Choroid plexus epithelial cell (primary cell): Measurements from ENCODE around the gene H1-8.

ENCODE experiments used
- DNase-seq: peaks from one replicate; pipeline ENCODE4 v3.0.0-alpha.2; 2010; ENCODE audit warnings: low read depth
- H3K4me3 ChIP-seq: 2 replicates; pipeline ENCODE4 v1.5.1; 2011; ENCODE audit warnings: low read depth, mild to moderate bottlenecking, control low read depth, low read length, moderate library complexity
- TF ChIP-seq, protein P1 (sequence below): conservative IDR thresholded peaks from 2 replicates; pipeline ENCODE4 v1.5.1; 2011; ENCODE audit warnings: low read depth, mild to moderate bottlenecking, control low read depth, inconsistent platforms, low read length, moderate library complexity

The H1-8 gene

DNA sequence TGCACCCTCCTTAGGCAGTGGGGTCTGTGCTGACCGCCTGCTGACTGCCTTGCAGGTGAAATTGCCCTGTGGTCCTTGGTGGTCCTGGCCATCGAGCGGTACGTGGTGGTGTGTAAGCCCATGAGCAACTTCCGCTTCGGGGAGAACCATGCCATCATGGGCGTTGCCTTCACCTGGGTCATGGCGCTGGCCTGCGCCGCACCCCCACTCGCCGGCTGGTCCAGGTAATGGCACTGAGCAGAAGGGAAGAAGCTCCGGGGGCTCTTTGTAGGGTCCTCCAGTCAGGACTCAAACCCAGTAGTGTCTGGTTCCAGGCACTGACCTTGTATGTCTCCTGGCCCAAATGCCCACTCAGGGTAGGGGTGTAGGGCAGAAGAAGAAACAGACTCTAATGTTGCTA lies 12.2 kb upstream of the H1-8 start:
- no peak overlapping the region for H3K4me3 ChIP-seq
- DNase-seq, result no peak
- TF ChIP-seq, protein P1, sequence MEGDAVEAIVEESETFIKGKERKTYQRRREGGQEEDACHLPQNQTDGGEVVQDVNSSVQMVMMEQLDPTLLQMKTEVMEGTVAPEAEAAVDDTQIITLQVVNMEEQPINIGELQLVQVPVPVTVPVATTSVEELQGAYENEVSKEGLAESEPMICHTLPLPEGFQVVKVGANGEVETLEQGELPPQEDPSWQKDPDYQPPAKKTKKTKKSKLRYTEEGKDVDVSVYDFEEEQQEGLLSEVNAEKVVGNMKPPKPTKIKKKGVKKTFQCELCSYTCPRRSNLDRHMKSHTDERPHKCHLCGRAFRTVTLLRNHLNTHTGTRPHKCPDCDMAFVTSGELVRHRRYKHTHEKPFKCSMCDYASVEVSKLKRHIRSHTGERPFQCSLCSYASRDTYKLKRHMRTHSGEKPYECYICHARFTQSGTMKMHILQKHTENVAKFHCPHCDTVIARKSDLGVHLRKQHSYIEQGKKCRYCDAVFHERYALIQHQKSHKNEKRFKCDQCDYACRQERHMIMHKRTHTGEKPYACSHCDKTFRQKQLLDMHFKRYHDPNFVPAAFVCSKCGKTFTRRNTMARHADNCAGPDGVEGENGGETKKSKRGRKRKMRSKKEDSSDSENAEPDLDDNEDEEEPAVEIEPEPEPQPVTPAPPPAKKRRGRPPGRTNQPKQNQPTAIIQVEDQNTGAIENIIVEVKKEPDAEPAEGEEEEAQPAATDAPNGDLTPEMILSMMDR, result no peak

DNA sequence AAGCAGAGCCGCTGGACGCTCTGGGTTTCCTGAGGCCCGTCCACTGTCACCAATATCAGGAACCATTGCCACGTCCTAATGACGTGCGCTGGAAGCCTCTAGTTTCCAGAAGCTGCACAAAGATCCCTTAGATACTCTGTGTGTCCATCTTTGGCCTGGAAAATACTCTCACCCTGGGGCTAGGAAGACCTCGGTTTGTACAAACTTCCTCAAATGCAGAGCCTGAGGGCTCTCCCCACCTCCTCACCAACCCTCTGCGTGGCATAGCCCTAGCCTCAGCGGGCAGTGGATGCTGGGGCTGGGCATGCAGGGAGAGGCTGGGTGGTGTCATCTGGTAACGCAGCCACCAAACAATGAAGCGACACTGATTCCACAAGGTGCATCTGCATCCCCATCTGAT lies 11.3 kb upstream of the H1-8 start:
- no peak overlapping the region for H3K4me3 ChIP-seq
- TF ChIP-seq, protein P1, result no peak
- DNase-seq, result no peak

DNA sequence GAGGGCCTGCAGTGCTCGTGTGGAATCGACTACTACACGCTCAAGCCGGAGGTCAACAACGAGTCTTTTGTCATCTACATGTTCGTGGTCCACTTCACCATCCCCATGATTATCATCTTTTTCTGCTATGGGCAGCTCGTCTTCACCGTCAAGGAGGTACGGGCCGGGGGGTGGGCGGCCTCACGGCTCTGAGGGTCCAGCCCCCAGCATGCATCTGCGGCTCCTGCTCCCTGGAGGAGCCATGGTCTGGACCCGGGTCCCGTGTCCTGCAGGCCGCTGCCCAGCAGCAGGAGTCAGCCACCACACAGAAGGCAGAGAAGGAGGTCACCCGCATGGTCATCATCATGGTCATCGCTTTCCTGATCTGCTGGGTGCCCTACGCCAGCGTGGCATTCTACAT lies 10.7 kb upstream of the H1-8 start:
- H3K4me3 ChIP-seq, result no peak overlapping the region
- TF ChIP-seq, protein P1, result no peak
- no peak for DNase-seq

DNA sequence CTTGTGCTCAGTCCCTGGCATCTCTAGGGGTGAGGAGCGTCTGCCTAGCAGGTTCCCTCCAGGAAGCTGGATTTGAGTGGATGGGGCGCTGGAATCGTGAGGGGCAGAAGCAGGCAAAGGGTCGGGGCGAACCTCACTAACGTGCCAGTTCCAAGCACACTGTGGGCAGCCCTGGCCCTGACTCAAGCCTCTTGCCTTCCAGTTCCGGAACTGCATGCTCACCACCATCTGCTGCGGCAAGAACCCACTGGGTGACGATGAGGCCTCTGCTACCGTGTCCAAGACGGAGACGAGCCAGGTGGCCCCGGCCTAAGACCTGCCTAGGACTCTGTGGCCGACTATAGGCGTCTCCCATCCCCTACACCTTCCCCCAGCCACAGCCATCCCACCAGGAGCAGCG lies 9.6 kb upstream of the H1-8 start:
- no peak overlapping the region for H3K4me3 ChIP-seq
- TF ChIP-seq, protein P1, result no peak
- DNase-seq, result no peak

DNA sequence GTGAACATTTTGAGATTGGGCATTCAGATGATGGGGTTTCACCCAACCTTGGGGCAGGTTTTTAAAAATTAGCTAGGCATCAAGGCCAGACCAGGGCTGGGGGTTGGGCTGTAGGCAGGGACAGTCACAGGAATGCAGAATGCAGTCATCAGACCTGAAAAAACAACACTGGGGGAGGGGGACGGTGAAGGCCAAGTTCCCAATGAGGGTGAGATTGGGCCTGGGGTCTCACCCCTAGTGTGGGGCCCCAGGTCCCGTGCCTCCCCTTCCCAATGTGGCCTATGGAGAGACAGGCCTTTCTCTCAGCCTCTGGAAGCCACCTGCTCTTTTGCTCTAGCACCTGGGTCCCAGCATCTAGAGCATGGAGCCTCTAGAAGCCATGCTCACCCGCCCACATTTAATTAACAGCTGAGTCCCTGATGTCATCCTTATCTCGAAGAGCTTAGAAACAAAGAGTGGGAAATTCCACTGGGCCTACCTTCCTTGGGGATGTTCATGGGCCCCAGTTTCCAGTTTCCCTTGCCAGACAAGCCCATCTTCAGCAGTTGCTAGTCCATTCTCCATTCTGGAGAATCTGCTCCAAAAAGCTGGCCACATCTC lies 8.4 kb upstream of the H1-8 start:
- no peak overlapping the region for H3K4me3 ChIP-seq
- DNase-seq, result no peak
- TF ChIP-seq, protein P1, result no peak

DNA sequence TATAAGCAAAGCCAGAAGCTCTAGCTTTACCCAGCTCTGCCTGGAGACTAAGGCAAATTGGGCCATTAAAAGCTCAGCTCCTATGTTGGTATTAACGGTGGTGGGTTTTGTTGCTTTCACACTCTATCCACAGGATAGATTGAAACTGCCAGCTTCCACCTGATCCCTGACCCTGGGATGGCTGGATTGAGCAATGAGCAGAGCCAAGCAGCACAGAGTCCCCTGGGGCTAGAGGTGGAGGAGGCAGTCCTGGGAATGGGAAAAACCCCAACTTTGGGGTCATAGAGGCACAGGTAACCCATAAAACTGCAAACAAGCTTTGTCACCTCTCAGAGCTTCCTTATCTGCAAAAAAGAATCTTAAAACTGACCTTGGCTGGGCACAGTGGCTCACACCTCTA lies 7.9 kb upstream of the H1-8 start:
- TF ChIP-seq, protein P1, result no peak
- no peak for DNase-seq
- H3K4me3 ChIP-seq, result no peak overlapping the region

DNA sequence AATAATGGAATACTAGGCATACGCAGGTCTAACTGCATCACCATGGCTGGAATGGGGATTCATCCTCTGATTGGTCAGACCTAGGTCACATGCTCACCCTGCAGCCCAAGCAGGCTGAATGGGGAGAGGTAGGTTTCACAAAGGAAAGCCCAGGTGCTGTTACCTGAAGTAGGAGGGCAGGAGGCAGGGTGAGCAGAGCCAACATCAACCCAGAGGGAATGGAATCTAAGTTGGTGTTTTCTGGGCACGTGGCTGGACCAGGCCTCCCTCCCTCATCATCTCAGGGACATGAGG lies 6.7 kb upstream of the H1-8 start:
- H3K4me3 ChIP-seq, result no peak overlapping the region
- TF ChIP-seq, protein P1, result no peak
- no peak for DNase-seq
